Hepatocyte (in vitro differentiated cells): Measurements from ENCODE around the gene LAMP1.

Experiments used
- EZH2 ChIP-seq: fragments of 200-600 bp; sonication (generic); IDR thresholded peaks from 2 replicates; pipeline ENCODE4 v1.6.1; 2016; ENCODE audit warnings: antibody characterized with exemption, mild to moderate bottlenecking, borderline replicate concordance
- EZH2phosphoT487 ChIP-seq: fragments of 200-600 bp; sonication (generic); IDR thresholded peaks from one replicate; pipeline ENCODE4 v1.6.1; 2018; ENCODE audit warnings: antibody characterized with exemption, mild to moderate bottlenecking, low read depth, moderate library complexity; ENCODE audit not compliant: unreplicated experiment, severe bottlenecking
- TF ChIP-seq, protein P1 (sequence below): fragments of 200-600 bp; sonication (generic); IDR thresholded peaks from 2 replicates; pipeline ENCODE4 v1.5.1; 2016; ENCODE audit warnings: antibody characterized with exemption, mild to moderate bottlenecking; ENCODE audit not compliant: poor library complexity

DNA sequence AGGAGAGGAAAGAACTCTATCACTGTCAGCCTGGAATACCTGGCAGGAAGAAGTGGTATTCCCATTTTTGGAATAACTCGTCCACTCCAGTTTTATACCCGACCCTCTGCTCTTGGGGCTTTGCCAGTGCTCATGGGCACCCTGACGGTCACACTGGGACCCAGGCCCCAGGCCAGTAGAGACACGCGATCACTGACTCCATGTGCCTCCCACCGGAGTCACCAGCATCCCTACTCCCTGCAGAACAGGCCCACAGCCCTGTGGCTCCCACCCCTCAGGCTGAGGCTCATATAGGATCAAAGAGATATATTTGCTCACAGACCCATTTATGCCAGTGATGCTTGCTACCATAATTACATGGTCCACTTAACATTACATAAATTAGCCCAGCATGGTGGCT lies 63.4 kb downstream of the LAMP1 start:
- TF ChIP-seq EZH2phosphoT487: no peak
- TF ChIP-seq, protein P1, sequence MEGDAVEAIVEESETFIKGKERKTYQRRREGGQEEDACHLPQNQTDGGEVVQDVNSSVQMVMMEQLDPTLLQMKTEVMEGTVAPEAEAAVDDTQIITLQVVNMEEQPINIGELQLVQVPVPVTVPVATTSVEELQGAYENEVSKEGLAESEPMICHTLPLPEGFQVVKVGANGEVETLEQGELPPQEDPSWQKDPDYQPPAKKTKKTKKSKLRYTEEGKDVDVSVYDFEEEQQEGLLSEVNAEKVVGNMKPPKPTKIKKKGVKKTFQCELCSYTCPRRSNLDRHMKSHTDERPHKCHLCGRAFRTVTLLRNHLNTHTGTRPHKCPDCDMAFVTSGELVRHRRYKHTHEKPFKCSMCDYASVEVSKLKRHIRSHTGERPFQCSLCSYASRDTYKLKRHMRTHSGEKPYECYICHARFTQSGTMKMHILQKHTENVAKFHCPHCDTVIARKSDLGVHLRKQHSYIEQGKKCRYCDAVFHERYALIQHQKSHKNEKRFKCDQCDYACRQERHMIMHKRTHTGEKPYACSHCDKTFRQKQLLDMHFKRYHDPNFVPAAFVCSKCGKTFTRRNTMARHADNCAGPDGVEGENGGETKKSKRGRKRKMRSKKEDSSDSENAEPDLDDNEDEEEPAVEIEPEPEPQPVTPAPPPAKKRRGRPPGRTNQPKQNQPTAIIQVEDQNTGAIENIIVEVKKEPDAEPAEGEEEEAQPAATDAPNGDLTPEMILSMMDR: no peak
- no peak for TF ChIP-seq EZH2
